ENCODE data around the gene BDKRB2. TPM values are rescaled to one million over a fixed set of nuclear protein-coding genes. Genes with fewer than 3 reads are reported as not detected.

BDKRB2 gene
- total RNA-seq, 1 experiment from 2014 or later = 0.49 TPM

- Histone ChIP-seq H3K9me2 (ENCODE audit: insufficient read depth) (no peaks in the 10 kb centered on the region), H3K9me3 (ENCODE audit: control insufficient read depth in 1 of 2, insufficient read depth in 1 of 2, low read depth in 1 of 2, low read length in 2 of 2) (no peaks in the 10 kb centered on the region), H2AFZ (ENCODE audit: low read depth, low read length, poor library complexity, severe bottlenecking) (no peak overlapping the region), H3K9ac (ENCODE audit: low read length) (no peak overlapping the region), H3K36me3 (ENCODE audit: control insufficient read depth in 1 of 2, insufficient read depth in 2 of 2, low read length in 2 of 2) (no peaks in the 10 kb centered on the region), H3K4me3 (replicated peaks in 1 of 2; ENCODE audit: low read depth in 1 of 2, low read length in 2 of 2) (no peak overlapping the region), H3K4me2 (ENCODE audit: low read length) (no peak overlapping the region), H3K27ac (ENCODE audit: low read depth, low read length) (no peak overlapping the region), H4K20me1 (ENCODE audit: insufficient read depth) (no peaks in the 10 kb centered on the region), H3K27me3 (ENCODE audit: insufficient read depth, low read length) (no peaks in the 10 kb centered on the region), H3K79me2 (ENCODE audit: insufficient read depth, low read length) (no peaks in the 10 kb centered on the region), H3K4me1 (ENCODE audit: control insufficient read depth in 1 of 2, insufficient read depth in 2 of 2, low read length in 2 of 2) (peaks cover 15 to 28% of the 10 kb centered on the region in 2 experiments; a peak in 3 of 4 replicates)
- intact Hi-C loops (cut with micrococcal nuclease) = no loop called here
- no TSS peak for BruUV-seq (replicated peaks)
- DNase-seq (ENCODE audit: low read depth, low spot score) (no peak), ATAC-seq (no peak)
- ChIA-PET POLR2A (no interaction called here), RAD21 (ENCODE audit: low non-redundant PET in 1 of 2, low total read pairs in 2 of 2, uncharacterized antibody in 2 of 2, unreplicated experiment in 2 of 2) (no interaction called here), CTCF (no interaction called here)
- TF ChIP-seq ZFX (IDR thresholded peaks at IDR 0.05) (no peak), MAX (IDR thresholded peaks at IDR 0.05) (no peak), EZH2phosphoT487 (IDR thresholded peaks at IDR 0.05; ENCODE audit: borderline replicate concordance) (no peak), POLR2A (IDR thresholded peaks at IDR 0.05; ENCODE audit: borderline replicate concordance, extremely low read depth, insufficient read depth, insufficient read length) (no peak), POLR2AphosphoS5 (IDR thresholded peaks at IDR 0.05; ENCODE audit: low read depth, low read length) (no peak), TCF7L2 (IDR thresholded peaks at IDR 0.05; ENCODE audit: borderline replicate concordance, extremely low read depth, insufficient read depth, insufficient read length) (no peak), SP1 (IDR thresholded peaks at IDR 0.05; ENCODE audit: low read depth) (no peak), JUND (IDR thresholded peaks at IDR 0.05) (no peak), SRF (IDR thresholded peaks at IDR 0.05; ENCODE audit: low read depth) (no peak), SIN3A (IDR thresholded peaks at IDR 0.05; ENCODE audit: low read depth) (no peak), EGR1 (IDR thresholded peaks at IDR 0.05; ENCODE audit: low read depth) (no peak)
- TF ChIP-seq, protein P1, sequence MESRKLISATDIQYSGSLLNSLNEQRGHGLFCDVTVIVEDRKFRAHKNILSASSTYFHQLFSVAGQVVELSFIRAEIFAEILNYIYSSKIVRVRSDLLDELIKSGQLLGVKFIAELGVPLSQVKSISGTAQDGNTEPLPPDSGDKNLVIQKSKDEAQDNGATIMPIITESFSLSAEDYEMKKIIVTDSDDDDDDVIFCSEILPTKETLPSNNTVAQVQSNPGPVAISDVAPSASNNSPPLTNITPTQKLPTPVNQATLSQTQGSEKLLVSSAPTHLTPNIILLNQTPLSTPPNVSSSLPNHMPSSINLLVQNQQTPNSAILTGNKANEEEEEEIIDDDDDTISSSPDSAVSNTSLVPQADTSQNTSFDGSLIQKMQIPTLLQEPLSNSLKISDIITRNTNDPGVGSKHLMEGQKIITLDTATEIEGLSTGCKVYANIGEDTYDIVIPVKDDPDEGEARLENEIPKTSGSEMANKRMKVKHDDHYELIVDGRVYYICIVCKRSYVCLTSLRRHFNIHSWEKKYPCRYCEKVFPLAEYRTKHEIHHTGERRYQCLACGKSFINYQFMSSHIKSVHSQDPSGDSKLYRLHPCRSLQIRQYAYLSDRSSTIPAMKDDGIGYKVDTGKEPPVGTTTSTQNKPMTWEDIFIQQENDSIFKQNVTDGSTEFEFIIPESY (IDR thresholded peaks at IDR 0.05; ENCODE audit: extremely low read depth, insufficient replicate concordance, low read length) = no peak
- TF ChIP-seq, protein P2, sequence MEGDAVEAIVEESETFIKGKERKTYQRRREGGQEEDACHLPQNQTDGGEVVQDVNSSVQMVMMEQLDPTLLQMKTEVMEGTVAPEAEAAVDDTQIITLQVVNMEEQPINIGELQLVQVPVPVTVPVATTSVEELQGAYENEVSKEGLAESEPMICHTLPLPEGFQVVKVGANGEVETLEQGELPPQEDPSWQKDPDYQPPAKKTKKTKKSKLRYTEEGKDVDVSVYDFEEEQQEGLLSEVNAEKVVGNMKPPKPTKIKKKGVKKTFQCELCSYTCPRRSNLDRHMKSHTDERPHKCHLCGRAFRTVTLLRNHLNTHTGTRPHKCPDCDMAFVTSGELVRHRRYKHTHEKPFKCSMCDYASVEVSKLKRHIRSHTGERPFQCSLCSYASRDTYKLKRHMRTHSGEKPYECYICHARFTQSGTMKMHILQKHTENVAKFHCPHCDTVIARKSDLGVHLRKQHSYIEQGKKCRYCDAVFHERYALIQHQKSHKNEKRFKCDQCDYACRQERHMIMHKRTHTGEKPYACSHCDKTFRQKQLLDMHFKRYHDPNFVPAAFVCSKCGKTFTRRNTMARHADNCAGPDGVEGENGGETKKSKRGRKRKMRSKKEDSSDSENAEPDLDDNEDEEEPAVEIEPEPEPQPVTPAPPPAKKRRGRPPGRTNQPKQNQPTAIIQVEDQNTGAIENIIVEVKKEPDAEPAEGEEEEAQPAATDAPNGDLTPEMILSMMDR (IDR thresholded peaks at IDR 0.05 in 2 of 3, conservative IDR thresholded peaks at IDR 0.05 in 1 of 3; ENCODE audit: borderline replicate concordance in 1 of 3, insufficient read depth in 1 of 3, low read depth in 2 of 3, low read length in 2 of 3) = no peak
Observed at GRCh38 chr14:96202441-96203094, 2.1 kb upstream of the BDKRB2 start.

Data from HCT116 (cell line).